HepG2 (cell line): ENCODE data around the gene IRS4. TPM values are rescaled to one million over a fixed set of nuclear protein-coding genes. Genes with fewer than 3 reads are reported as not detected.
A peak's percentile ranks its signal among the peaks of the same experiment; 100 is the strongest.

ENCODE experiments used
- ATAC-seq: fragments of 200-7000 bp; cut with Tn5 transposase; 3 replicates; pipeline ENCODE4 v1.9.1; 2020; ENCODE audit warnings: mild to moderate bottlenecking, moderate library complexity
- BruUV-seq: library from RNA; stranded (reverse); fragments of 400-500 nt; replicated peaks from 2 replicates; lab custom pipeline; 2021; lab: Mats Ljungman, UMichigan
- CTCF ChIA-PET: fragments of 300-600 bp; formaldehyde crosslinking; extraction: SDS; loops from one replicate; lab custom pipeline; 2021; ENCODE audit warnings: low total read pairs, inconsistent platforms, low intra/inter-chr PET ratio; lab: Yijun Ruan, JAX
- POLR2A ChIA-PET: fragments of 350-600 bp; sonication (Branson Sonifier 250); formaldehyde crosslinking; loops from one replicate; lab custom pipeline; 2020; ENCODE audit warnings: antibody characterized with exemption, inconsistent platforms; lab: Yijun Ruan, JAX
- DNase-seq: peaks from one replicate; pipeline ENCODE4 v3.0.0-alpha.2; 2015; ENCODE audit warnings: low spot score
- FAIRE-seq: peaks from 3 replicates; lab custom pipeline; 2011; peaks lifted over from hg19 to GRCh38; lab: Jason Lieb, UNC
- H2AFZ ChIP-seq: one replicate; pipeline ENCODE4 v1.6.1; 2011; ENCODE audit warnings: low read length, inconsistent platforms
- H3K27ac ChIP-seq: fragments of 300-600 bp; 3 replicates; pipeline ENCODE4 v1.8.0; 2011; ENCODE audit warnings: mixed run types, mild to moderate bottlenecking, mixed read lengths, low read length, inconsistent platforms; ENCODE audit not compliant: insufficient read depth; ENCODE audit errors: extremely low read length
- H3K27me3 ChIP-seq, 2 experiments: fragments of 200-600 bp in 1 of 2; 2 replicates in 1 of 2; 3 replicates in 1 of 2; pipeline versions ENCODE4 v1.6.0 to v1.8.0; 2011; ENCODE audit warnings: low read length in 2 of 2, mild to moderate bottlenecking in 2 of 2, moderate library complexity in 2 of 2, inconsistent platforms in 1 of 2; ENCODE audit not compliant: insufficient read depth in 2 of 2, control insufficient read depth in 1 of 2
- H3K36me3 ChIP-seq, 2 experiments: fragments of 200-600 bp in 1 of 2; replicated peaks in 1 of 2; 2 replicates in 1 of 2; 3 replicates in 1 of 2; pipeline versions ENCODE4 v1.5.1 to v1.8.0; 2011; ENCODE audit warnings: low read length in 2 of 2, inconsistent platforms in 1 of 2; ENCODE audit not compliant: insufficient read depth in 2 of 2, control insufficient read depth in 1 of 2
- H3K4me1 ChIP-seq: 2 replicates; pipeline ENCODE4 v1.5.1; 2012; ENCODE audit warnings: low read length, inconsistent platforms; ENCODE audit not compliant: insufficient read depth
- H3K4me2 ChIP-seq: 2 replicates; pipeline ENCODE4 v1.6.0; 2011; ENCODE audit warnings: low read depth, low read length, inconsistent platforms
- H3K4me3 ChIP-seq, 3 experiments: fragments of 200-600 bp in 1 of 3; sonication (generic), shearing (Covaris generic) in 1 of 3; replicated peaks in 1 of 3; 2 replicates each; pipeline ENCODE4 v1.5.1; 2011 to 2016; ENCODE audit warnings: low read length in 3 of 3, inconsistent platforms in 2 of 3, low read depth in 2 of 3, mild to moderate bottlenecking in 2 of 3, control low read depth in 1 of 3, mixed read lengths in 1 of 3; ENCODE audit not compliant: insufficient read depth in 1 of 3
- H3K79me2 ChIP-seq: one replicate; pipeline ENCODE4 v1.6.1; 2011; ENCODE audit warnings: low read length, inconsistent platforms; ENCODE audit not compliant: insufficient read depth
- H3K9ac ChIP-seq: 2 replicates; pipeline ENCODE4 v1.6.0; 2011; ENCODE audit warnings: mild to moderate bottlenecking, low read depth, low read length, inconsistent platforms; ENCODE audit not compliant: insufficient read depth
- H3K9me3 ChIP-seq: 2 replicates; pipeline ENCODE4 v1.5.1; 2012; ENCODE audit warnings: mild to moderate bottlenecking, low read length
- H4K20me1 ChIP-seq: 2 replicates; pipeline ENCODE4 v1.6.0; 2011; ENCODE audit warnings: inconsistent platforms, mild to moderate bottlenecking, low read length, moderate library complexity; ENCODE audit not compliant: insufficient read depth
- GFI1 ChIP-seq: sonication (generic); formaldehyde crosslinking; IDR thresholded peaks from 2 replicates; pipeline ENCODE4 v1.5.0; 2020; ENCODE audit warnings: missing genetic modification reagents, mild to moderate bottlenecking, borderline replicate concordance
- HOXD1 ChIP-seq: sonication (generic); formaldehyde crosslinking; IDR thresholded peaks from 2 replicates; pipeline ENCODE4 v1.5.0; 2020; ENCODE audit warnings: missing genetic modification reagents
- ZNF292 ChIP-seq: sonication (generic); formaldehyde crosslinking; IDR thresholded peaks from 2 replicates; pipeline ENCODE4 v1.8.1; 2022; ENCODE audit warnings: mild to moderate bottlenecking, low read depth, missing genetic modification reagents, borderline replicate concordance
- ZNF367 ChIP-seq: sonication (generic); formaldehyde crosslinking; IDR thresholded peaks from 2 replicates; pipeline ENCODE4 v1.4.0; 2020; ENCODE audit warnings: missing genetic modification reagents, borderline replicate concordance
- ZNF414 ChIP-seq: sonication (generic); formaldehyde crosslinking; IDR thresholded peaks from 2 replicates; pipeline ENCODE4 v1.5.0; 2020; ENCODE audit warnings: missing genetic modification reagents
- ZNF773 ChIP-seq: sonication (generic); formaldehyde crosslinking; IDR thresholded peaks from 2 replicates; pipeline ENCODE4 v1.4.0; 2020; ENCODE audit warnings: missing genetic modification reagents, borderline replicate concordance
- WGBS: methylation state at CpG from one replicate; pipeline ENCODE4 v1.1.6; 2017; ENCODE audit warnings: low lambda C conversion rate; 5-methylcytosine and 5-hydroxymethylcytosine counted together
- in situ Hi-C: cut with HindIII; loops from 2 replicates; pipeline ENCODE4 v1.10.0; 2017; ENCODE audit warnings: low pct_unique_long_range_greater_than_20kb; ENCODE audit not compliant: extremely low pct_ligation_motif_present
- intact Hi-C: fragments of 100-400 bp; cut with micrococcal nuclease; formaldehyde crosslinking; loops from one replicate; pipeline ENCODE4 v1.10.0; 2022; ENCODE audit not compliant: unreplicated experiment
- polyA plus RNA-seq, 8 experiments: library from polyadenylated mRNA; depleted of rRNA in 3 of 8; stranded (reverse) in 7 of 8; unstranded in 1 of 8; fragments of >200 nt; fragmentation: Illumina TruSeq in 4 of 8; extraction: Trizol in 4 of 8; gene quantifications; 2 replicates each; pipeline versions ENCODE4 v1.2.1 to v1.2.3, GENCODE V29; 2011 to 2016; ENCODE audit warnings: low read depth in 4 of 8, missing spikeins in 1 of 8, mixed read lengths in 1 of 8; ENCODE audit not compliant: insufficient read depth in 1 of 8
- total RNA-seq, 5 experiments: library from RNA; depleted of rRNA; stranded (reverse); fragments of >200 nt; fragmentation: Illumina TruSeq; extraction: Trizol; gene quantifications; 2 replicates each; pipeline ENCODE4 v1.2.3, GENCODE V29; 2016; ENCODE audit warnings: low read depth in 1 of 5

Gene IRS4
- total and polyA plus RNA-seq, 2 of the 13 experiments (the other 11 are each of a cell fraction or from before 2014, with no cell fraction given): not detected

GRCh38 chrX:108696690-108697089 is 39.7 kb downstream of the IRS4 start:
- Histone ChIP-seq H2AFZ (no peak overlapping the region), H3K9ac (no peak overlapping the region), H3K27me3 (no peaks in the 10 kb centered on the region), H4K20me1 (no peaks in the 10 kb centered on the region), H3K4me2 (no peak overlapping the region), H3K79me2 (no peaks in the 10 kb centered on the region), H3K9me3 (no peaks in the 10 kb centered on the region), H3K4me1 (no peaks in the 10 kb centered on the region), H3K27ac (no peak overlapping the region), H3K36me3 (peaks cover 0 to 2% of the 10 kb centered on the region in 2 experiments; a peak in 1 of 5 replicates), H3K4me3 (no peak overlapping the region)
- ChIA-PET CTCF (no interaction called here), POLR2A (no interaction called here)
- TSS peak; percentile 57 for BruUV-seq
- intact Hi-C loops: no loop called here
- TF ChIP-seq HOXD1 (CRISPR knock-in tag) (no peak), ZNF414 (CRISPR knock-in tag) (no peak), ZNF367 (CRISPR knock-in tag) (no peak), ZNF292 (CRISPR knock-in tag) (no peak), GFI1 (CRISPR knock-in tag) (no peak), ZNF773 (CRISPR knock-in tag) (no peak)
- ATAC-seq (no peak), DNase-seq (no peak), FAIRE-seq (no peak)
- WGBS: 94% methylated on average over 3 of the region's 3 CpGs
- in situ Hi-C loops: no loop called here
